Measurements from ENCODE around the gene MYZAP.

GRCh38 chr15:57606816-57607215 is 15.1 kb downstream of the MYZAP start:
- TF ChIP-seq CTCF (optimal IDR thresholded peaks at IDR 0.05 in 1 of 3, IDR thresholded peaks at IDR 0.05 in 1 of 3, conservative IDR thresholded peaks at IDR 0.05 in 1 of 3; ENCODE audit: extremely low read depth in 1 of 3, insufficient read depth in 2 of 3, low read length in 3 of 3) (no peak), EZH2 (IDR thresholded peaks at IDR 0.05; ENCODE audit: low read length) (no peak)
